PC-3 (cell line): ENCODE results near the gene AFG3L2. TPM values are rescaled to one million over a fixed set of nuclear protein-coding genes. Genes with fewer than 3 reads are reported as not detected.

Source experiments
- ATAC-seq: fragments of 200-7000 bp; cut with Tn5 transposase; 2 replicates; pipeline ENCODE4 v1.9.1; 2020; ENCODE audit warnings: mild to moderate bottlenecking, moderate library complexity
- BruUV-seq: library from RNA; stranded (reverse); fragments of 400-500 nt; replicated peaks from 2 replicates; lab custom pipeline; 2021; lab: Mats Ljungman, UMichigan
- CTCF ChIA-PET: fragments of 300-600 bp; sonication (Branson Sonifier 250); formaldehyde crosslinking; loops from one replicate; lab custom pipeline; 2022; ENCODE audit warnings: antibody characterized with exemption; lab: Charles Lee
- POLR2A ChIA-PET: fragments of 300-600 bp; sonication (Branson Sonifier 250); formaldehyde crosslinking; loops from one replicate; lab custom pipeline; 2022; ENCODE audit warnings: antibody characterized with exemption; ENCODE audit not compliant: unreplicated experiment; lab: Charles Lee
- DNase-seq: peaks from one replicate; pipeline ENCODE4 v3.0.0-alpha.2; 2015
- H2AFZ ChIP-seq: fragments of 300-600 bp; sonication (generic); 2 replicates; pipeline ENCODE4 v1.6.0; 2016; ENCODE audit warnings: antibody characterized with exemption, low read length
- H3F3A ChIP-seq: fragments of 300-600 bp; sonication (generic); one replicate; pipeline ENCODE4 v1.6.0; 2017; ENCODE audit warnings: antibody characterized with exemption, low read length, control low read depth, mild to moderate bottlenecking; ENCODE audit not compliant: unreplicated experiment
- H3K27ac ChIP-seq: fragments of 300-600 bp; sonication (generic); 2 replicates; pipeline ENCODE4 v1.5.1; 2016; ENCODE audit warnings: mild to moderate bottlenecking, low read length
- H3K27me3 ChIP-seq: fragments of 300-600 bp; sonication (generic); 2 replicates; pipeline ENCODE4 v1.6.1; 2016; ENCODE audit warnings: low read length, mixed read lengths
- H3K36me3 ChIP-seq: fragments of 300-600 bp; sonication (generic); 2 replicates; pipeline ENCODE4 v1.6.1; 2016; ENCODE audit warnings: low read depth, mixed run types, low read length, mixed read lengths
- H3K4me1 ChIP-seq: fragments of 300-600 bp; sonication (generic); 2 replicates; pipeline ENCODE4 v1.5.1; 2016; ENCODE audit warnings: low read length; ENCODE audit not compliant: insufficient read depth
- H3K4me2 ChIP-seq: fragments of 300-600 bp; sonication (generic); 2 replicates; pipeline ENCODE4 v1.6.0; 2016; ENCODE audit warnings: low read length
- H3K4me3 ChIP-seq: fragments of 300-600 bp; sonication (generic); 2 replicates; pipeline ENCODE4 v1.5.1; 2016; ENCODE audit warnings: mild to moderate bottlenecking, low read length, mixed read lengths
- H3K79me2 ChIP-seq: fragments of 300-600 bp; sonication (generic); 2 replicates; pipeline ENCODE4 v1.6.1; 2017; ENCODE audit warnings: low read length, mixed read lengths
- H3K9ac ChIP-seq: fragments of 300-600 bp; sonication (generic); 2 replicates; pipeline ENCODE4 v1.6.0; 2016; ENCODE audit warnings: mild to moderate bottlenecking, low read length
- H3K9me2 ChIP-seq: fragments of 300-600 bp; sonication (generic); replicated peaks from 2 replicates; pipeline ENCODE4 v1.6.1; 2016; ENCODE audit warnings: mixed run types, low read length, mixed read lengths
- H3K9me3 ChIP-seq: fragments of 300-600 bp; sonication (generic); 2 replicates; pipeline ENCODE4 v1.6.1; 2016; ENCODE audit warnings: low read length, mixed read lengths
- H4K20me1 ChIP-seq: fragments of 300-600 bp; sonication (generic); 2 replicates; pipeline ENCODE4 v1.6.1; 2016; ENCODE audit warnings: low read length, mixed read lengths
- EZH2 ChIP-seq: fragments of 300-600 bp; sonication (generic); IDR thresholded peaks from one replicate; pipeline ENCODE4 v1.6.1; 2017; ENCODE audit warnings: antibody characterized with exemption, mild to moderate bottlenecking, low read length; ENCODE audit not compliant: unreplicated experiment
- EZH2phosphoT487 ChIP-seq: fragments of 300-600 bp; sonication (generic); IDR thresholded peaks from 2 replicates; pipeline ENCODE4 v1.6.1; 2018; ENCODE audit warnings: mild to moderate bottlenecking, antibody characterized with exemption, low read length, borderline replicate concordance
- intact Hi-C: fragments of 100-400 bp; cut with micrococcal nuclease; formaldehyde crosslinking; loops from 2 replicates; pipeline ENCODE4 v1.9.0; 2023
- total RNA-seq: library from RNA; depleted of rRNA; stranded (reverse); fragments of >200 nt; gene quantifications from 2 replicates; pipeline ENCODE4 v1.2.3, GENCODE V29; 2014
- TF ChIP-seq, protein P1 (sequence below): fragments of 300-600 bp; sonication (generic); conservative IDR thresholded peaks from 2 replicates; pipeline ENCODE4 v1.5.1; 2017; ENCODE audit warnings: antibody characterized with exemption, low read depth, mild to moderate bottlenecking, low read length

AFG3L2 gene
- total RNA-seq, 1 experiment from 2014 or later = 79.3 TPM

DNA sequence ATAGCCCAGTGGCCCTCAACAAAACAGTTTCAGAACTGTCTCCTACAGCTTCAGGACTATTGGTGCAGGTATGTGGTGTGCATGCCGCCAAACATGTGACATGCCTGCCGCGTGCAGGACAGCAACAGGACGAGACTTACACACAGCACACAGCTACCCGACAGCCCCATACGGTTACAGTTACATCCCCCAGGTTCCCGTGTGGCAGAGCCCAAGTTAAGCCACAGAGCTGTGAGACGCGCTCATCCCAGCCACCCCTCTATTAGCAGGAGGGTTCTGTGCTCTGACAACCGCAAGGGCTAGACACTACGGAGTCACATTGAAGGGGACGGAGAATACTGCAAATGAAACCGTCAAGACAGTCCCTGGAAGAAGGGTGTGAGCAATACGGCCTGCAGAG lies 85.3 kb downstream of the AFG3L2 start:
- ATAC-seq (no peak), DNase-seq (no peak)
- Histone ChIP-seq H3K9me2 (no peaks in the 10 kb centered on the region), H3K9me3 (no peaks in the 10 kb centered on the region), H3F3A (no peaks in the 10 kb centered on the region), H3K36me3 (no peaks in the 10 kb centered on the region), H3K9ac (no peak overlapping the region), H3K4me2 (no peak overlapping the region), H3K79me2 (no peaks in the 10 kb centered on the region), H2AFZ (no peak overlapping the region), H3K27me3 (no peaks in the 10 kb centered on the region), H3K4me3 (no peak overlapping the region), H3K4me1 (peaks cover 31% of the 10 kb centered on the region), H4K20me1 (no peaks in the 10 kb centered on the region), H3K27ac (no peak overlapping the region)
- no peak for TF ChIP-seq EZH2
- no peak for TF ChIP-seq EZH2phosphoT487
- TF ChIP-seq, protein P1, sequence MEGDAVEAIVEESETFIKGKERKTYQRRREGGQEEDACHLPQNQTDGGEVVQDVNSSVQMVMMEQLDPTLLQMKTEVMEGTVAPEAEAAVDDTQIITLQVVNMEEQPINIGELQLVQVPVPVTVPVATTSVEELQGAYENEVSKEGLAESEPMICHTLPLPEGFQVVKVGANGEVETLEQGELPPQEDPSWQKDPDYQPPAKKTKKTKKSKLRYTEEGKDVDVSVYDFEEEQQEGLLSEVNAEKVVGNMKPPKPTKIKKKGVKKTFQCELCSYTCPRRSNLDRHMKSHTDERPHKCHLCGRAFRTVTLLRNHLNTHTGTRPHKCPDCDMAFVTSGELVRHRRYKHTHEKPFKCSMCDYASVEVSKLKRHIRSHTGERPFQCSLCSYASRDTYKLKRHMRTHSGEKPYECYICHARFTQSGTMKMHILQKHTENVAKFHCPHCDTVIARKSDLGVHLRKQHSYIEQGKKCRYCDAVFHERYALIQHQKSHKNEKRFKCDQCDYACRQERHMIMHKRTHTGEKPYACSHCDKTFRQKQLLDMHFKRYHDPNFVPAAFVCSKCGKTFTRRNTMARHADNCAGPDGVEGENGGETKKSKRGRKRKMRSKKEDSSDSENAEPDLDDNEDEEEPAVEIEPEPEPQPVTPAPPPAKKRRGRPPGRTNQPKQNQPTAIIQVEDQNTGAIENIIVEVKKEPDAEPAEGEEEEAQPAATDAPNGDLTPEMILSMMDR = no peak
- POLR2A ChIA-PET = interaction anchor here (0.5 kb wide), 1 partner anchor 592 kb away, joined by 4 read pairs; no protein-coding TSS in a partner anchor
- CTCF ChIA-PET = no interaction called here
- BruUV-seq = no TSS peak
- intact Hi-C loops = no loop called here

DNA sequence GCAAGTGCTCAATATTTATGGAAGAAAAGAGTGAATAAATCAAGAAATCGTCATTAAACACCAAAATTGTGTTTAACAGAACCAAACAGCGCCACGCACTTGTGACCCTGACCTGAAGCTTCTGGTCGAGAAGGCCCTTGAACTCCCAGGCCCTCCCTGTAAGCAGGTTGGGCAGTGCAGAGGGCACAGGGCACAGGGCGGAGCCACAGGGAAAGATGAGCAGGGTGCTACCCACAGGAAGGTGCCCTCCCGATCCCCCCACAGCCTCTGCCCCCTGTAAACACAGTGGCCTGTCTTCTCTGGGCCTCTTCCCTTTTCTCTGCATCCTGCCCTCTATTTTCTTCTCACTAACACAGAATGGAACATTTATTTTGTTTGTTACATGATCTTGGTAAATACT lies 85.9 kb downstream of the AFG3L2 start:
- POLR2A ChIA-PET = no interaction called here
- Histone ChIP-seq H3K9ac (no peak overlapping the region), H3K27ac (no peak overlapping the region), H3F3A (no peaks in the 10 kb centered on the region), H3K36me3 (no peaks in the 10 kb centered on the region), H3K27me3 (no peaks in the 10 kb centered on the region), H3K4me2 (no peak overlapping the region), H3K9me2 (no peaks in the 10 kb centered on the region), H3K4me3 (no peak overlapping the region), H3K9me3 (no peaks in the 10 kb centered on the region), H3K4me1 (peaks cover 26% of the 10 kb centered on the region), H3K79me2 (no peaks in the 10 kb centered on the region), H2AFZ (no peak overlapping the region), H4K20me1 (no peaks in the 10 kb centered on the region)
- BruUV-seq = no TSS peak
- ATAC-seq = no peak
- TF ChIP-seq EZH2phosphoT487 = no peak
- TF ChIP-seq EZH2 = no peak
- TF ChIP-seq, protein P1 = no peak
- intact Hi-C loops = no loop called here
- DNase-seq = no peak
- CTCF ChIA-PET = no interaction called here

DNA sequence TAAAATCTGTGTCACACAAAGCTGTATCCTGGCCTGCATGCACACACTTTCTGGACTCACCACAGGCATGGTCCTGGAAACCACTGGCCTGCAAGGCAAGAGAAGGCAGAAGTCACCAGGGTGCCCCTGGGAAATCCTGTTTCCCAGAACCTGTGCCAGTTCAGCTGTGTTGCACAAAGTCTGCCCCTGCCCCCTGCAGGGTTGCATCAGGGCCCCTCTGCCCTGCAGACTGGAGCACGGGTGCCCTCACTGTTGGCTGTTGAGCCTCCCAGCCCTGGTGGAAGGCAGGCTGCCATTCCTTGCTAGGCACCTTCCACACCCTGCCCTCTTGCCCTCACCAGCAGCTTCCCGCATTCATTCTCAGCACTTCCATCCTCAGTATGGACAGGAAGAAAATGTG lies 86.9 kb downstream of the AFG3L2 start:
- Histone ChIP-seq H3K4me2 (no peak overlapping the region), H3K9me3 (no peaks in the 10 kb centered on the region), H3K4me3 (no peak overlapping the region), H3K27me3 (no peaks in the 10 kb centered on the region), H4K20me1 (no peaks in the 10 kb centered on the region), H3K79me2 (no peaks in the 10 kb centered on the region), H3K9ac (no peak overlapping the region), H2AFZ (no peak overlapping the region), H3K27ac (no peak overlapping the region), H3K36me3 (no peaks in the 10 kb centered on the region), H3K9me2 (no peaks in the 10 kb centered on the region), H3F3A (no peaks in the 10 kb centered on the region), H3K4me1 (peaks cover 18% of the 10 kb centered on the region)
- DNase-seq (no peak), ATAC-seq (no peak)
- intact Hi-C loops = no loop called here
- BruUV-seq = no TSS peak
- TF ChIP-seq, protein P1 = no peak
- no peak for TF ChIP-seq EZH2phosphoT487
- TF ChIP-seq EZH2 = no peak
- ChIA-PET POLR2A (no interaction called here), CTCF (no interaction called here)
